22Rv1 (cell line): ENCODE measurements around the gene ADAMTS17.

Experiments
- CTCF ChIP-seq: fragments of 450-650 bp; IDR thresholded peaks from 2 replicates; pipeline ENCODE4 v1.5.1; 2017; ENCODE audit warnings: mild to moderate bottlenecking
- ZFX ChIP-seq: fragments of 450-650 bp; IDR thresholded peaks from 2 replicates; pipeline ENCODE4 v1.6.1; 2017; ENCODE audit warnings: antibody characterized with exemption, borderline replicate concordance

DNA sequence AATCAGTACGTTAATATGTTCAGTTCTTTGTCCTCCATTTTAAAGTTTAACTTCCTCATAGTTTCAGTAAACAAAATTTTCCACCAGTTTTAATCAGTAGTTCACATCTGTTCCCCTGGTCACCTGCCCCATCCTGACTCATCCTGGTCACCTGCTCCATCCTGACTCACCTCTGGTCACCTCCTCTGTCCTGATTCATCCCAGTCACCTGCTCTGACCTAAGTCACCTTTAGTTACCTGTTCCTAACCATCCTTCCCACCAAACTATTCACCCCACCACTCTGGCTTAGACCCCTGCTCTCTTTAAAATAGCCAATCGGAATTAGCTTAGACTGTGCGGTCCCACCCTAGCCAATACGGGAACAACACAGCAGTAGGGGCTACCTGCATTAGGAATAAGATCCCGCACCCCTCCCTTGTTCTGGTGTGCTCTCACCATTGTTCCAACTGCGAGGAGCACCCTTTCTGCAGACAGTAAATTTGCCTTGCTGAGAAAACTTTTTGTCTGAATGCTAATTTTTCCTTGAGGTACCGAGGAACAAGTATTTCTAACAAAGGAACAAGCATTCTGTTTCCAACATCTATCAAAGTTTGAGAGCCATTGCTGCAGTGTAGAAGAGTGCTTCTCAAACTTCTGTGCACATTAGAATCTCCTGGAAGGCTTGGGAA, 169.3 kb downstream of the ADAMTS17 start:
- no peak for TF ChIP-seq CTCF
- TF ChIP-seq ZFX = no peak
